ENCODE measurements around the gene KRT83.

KRT83 gene

DNA sequence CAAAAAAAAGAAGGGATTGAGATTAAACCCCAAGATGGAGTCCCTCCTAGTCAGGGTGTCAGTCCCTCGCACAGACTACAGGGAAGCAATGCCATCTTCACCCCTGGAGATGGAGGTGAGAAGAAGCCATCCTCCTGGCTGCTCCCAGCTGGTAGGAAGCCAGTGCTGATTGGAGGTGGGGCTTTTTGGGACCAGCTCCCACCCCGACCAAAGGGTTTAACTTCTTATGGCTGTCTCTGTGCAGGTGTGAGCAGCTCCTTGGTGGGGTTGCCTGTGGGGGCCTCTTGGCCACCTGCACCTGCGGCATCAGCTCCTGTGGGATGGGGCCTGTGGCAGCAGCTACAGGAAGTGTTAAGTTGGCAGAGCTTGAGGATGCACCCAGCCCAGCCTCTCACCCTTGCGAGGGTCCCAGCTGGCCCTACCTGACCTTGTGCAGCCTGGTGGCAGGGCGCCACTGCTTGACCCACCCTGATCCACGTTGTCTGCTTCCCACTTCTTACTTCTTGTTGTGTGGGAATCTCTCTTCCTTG, 50.6 kb downstream of the KRT83 start:
- TF ChIP-seq, protein P1, sequence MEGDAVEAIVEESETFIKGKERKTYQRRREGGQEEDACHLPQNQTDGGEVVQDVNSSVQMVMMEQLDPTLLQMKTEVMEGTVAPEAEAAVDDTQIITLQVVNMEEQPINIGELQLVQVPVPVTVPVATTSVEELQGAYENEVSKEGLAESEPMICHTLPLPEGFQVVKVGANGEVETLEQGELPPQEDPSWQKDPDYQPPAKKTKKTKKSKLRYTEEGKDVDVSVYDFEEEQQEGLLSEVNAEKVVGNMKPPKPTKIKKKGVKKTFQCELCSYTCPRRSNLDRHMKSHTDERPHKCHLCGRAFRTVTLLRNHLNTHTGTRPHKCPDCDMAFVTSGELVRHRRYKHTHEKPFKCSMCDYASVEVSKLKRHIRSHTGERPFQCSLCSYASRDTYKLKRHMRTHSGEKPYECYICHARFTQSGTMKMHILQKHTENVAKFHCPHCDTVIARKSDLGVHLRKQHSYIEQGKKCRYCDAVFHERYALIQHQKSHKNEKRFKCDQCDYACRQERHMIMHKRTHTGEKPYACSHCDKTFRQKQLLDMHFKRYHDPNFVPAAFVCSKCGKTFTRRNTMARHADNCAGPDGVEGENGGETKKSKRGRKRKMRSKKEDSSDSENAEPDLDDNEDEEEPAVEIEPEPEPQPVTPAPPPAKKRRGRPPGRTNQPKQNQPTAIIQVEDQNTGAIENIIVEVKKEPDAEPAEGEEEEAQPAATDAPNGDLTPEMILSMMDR (IDR thresholded peaks at IDR 0.05; ENCODE audit: low read depth, low read length, missing control alignments) = no peak
- no peak for DNase-seq (ENCODE audit: low read depth)
- no peak overlapping the region for H3K4me3 ChIP-seq (ENCODE audit: low read depth, low read length)

DNA sequence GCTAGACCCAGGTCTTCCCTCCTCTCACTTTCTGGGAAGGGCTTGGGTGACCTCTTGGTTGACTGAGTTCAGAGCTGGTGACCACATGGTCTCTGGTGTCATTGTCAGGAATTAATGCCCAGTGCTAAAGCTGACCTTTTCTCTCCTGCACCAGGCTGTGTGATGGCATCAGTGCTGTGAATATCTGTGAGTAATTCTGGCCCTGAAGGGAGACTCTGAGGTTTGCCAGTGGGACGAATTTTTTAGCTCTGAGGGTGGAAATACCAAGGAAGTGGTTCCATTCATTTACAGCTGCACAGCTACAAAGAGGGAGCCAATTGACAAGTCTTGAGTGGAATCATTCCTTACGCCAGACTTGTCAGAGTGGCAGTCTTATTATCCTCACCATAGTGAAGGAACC, 53.0 kb downstream of the KRT83 start:
- TF ChIP-seq, protein P1 (IDR thresholded peaks at IDR 0.05; ENCODE audit: low read depth, low read length, missing control alignments) = no peak
- no peak overlapping the region for H3K4me3 ChIP-seq (ENCODE audit: low read depth, low read length)
- no peak for DNase-seq (ENCODE audit: low read depth)

DNA sequence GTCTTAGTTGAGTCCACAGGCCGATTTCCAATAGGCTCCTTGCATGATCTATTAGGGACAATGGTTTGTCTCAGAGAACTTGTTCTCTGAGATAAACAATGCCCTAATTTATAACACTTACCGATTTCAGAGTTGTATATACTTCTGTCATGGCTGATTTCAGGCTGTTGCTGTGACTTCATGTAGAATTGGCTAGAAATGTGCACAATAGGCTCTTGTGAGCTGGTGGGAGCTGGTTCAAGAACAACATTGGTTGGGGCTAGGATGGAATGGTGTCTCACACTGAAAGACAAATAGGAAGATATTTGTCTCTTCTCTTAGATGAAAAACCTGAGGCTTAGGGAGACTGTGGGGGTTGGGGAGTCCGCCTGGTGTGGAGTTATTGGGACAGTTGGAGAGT, 53.5 kb downstream of the KRT83 start:
- no peak for DNase-seq (ENCODE audit: low read depth)
- H3K4me3 ChIP-seq (ENCODE audit: low read depth, low read length) = no peak overlapping the region
- TF ChIP-seq, protein P1 (IDR thresholded peaks at IDR 0.05; ENCODE audit: low read depth, low read length, missing control alignments) = no peak

DNA sequence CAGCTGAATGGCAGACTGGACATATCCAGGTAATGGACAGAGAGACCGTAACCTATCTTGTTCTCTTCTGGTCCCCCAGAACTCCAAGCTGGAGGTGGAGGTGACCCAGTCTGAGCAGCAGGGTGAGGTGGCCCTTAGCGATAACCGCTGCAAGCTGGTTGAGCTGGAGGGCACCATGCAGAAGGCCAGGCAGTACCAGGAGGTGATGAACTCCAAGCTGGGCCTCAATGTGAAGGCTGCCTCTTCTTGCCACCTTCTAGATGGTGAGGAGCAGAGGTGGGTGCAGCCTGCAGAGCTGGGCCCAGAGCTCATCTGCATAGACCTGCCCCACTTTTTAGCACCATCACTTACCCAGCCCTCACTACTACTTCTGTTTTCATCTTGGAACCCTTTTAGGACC, 53.9 kb downstream of the KRT83 start:
- TF ChIP-seq, protein P1 (IDR thresholded peaks at IDR 0.05; ENCODE audit: low read depth, low read length, missing control alignments) = no peak
- H3K4me3 ChIP-seq (ENCODE audit: low read depth, low read length) = no peak overlapping the region
- DNase-seq (ENCODE audit: low read depth) = no peak

DNA sequence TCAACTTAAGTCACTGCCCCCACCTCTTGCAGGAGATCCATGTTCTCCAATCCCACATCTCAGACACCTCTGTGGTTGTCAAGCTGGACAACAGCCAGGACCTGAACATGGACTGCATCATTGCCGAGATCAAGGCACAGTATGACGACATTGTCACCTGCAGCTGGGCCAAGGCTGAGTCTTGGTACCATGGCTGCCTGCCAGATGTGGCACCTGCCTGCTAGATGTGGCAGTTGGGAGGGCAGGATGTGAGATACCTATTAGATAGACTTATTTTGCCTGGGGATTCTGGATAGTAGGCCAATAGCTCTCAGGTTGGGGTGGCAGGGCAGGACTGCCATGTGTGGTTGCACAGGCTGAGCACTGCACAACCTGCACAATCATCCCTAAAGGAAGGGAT, 54.7 kb downstream of the KRT83 start:
- TF ChIP-seq, protein P1 (IDR thresholded peaks at IDR 0.05; ENCODE audit: low read depth, low read length, missing control alignments) = no peak
- DNase-seq (ENCODE audit: low read depth) = no peak
- no peak overlapping the region for H3K4me3 ChIP-seq (ENCODE audit: low read depth, low read length)

DNA sequence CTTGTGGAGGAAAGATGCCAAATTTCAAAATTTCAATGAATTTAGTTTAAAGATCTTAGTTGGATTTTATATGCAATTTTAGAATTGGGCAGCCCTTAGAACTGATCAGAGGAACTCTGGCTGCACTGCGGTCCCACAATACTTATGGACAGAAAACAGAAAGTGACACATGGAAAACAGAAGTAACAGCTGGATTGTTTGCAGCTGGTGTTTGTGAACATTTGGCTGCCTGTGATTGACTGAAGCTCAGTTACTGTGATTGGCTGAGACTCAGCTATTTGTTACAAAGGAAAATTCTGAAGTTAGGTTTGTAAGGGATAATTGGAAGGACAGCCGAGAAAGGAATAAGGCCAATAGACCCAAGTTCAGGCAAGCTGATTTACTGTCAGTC, 56.8 kb downstream of the KRT83 start:
- TF ChIP-seq, protein P1 (IDR thresholded peaks at IDR 0.05; ENCODE audit: low read depth, low read length, missing control alignments) = no peak
- no peak overlapping the region for H3K4me3 ChIP-seq (ENCODE audit: low read depth, low read length)
- no peak for DNase-seq (ENCODE audit: low read depth)
